GM12874 (cell line): ENCODE measurements around the gene SOCS6.

Experiments used
- CTCF ChIP-seq: IDR thresholded peaks from 2 replicates; pipeline ENCODE4 v1.5.1; 2011; ENCODE audit warnings: low read depth, mild to moderate bottlenecking, control low read depth, low read length, moderate library complexity; ENCODE audit not compliant: insufficient read depth

SOCS6 gene

GRCh38 chr18:70258243-70258642, 30.6 kb upstream of the SOCS6 start:
- no peak for TF ChIP-seq CTCF

DNA sequence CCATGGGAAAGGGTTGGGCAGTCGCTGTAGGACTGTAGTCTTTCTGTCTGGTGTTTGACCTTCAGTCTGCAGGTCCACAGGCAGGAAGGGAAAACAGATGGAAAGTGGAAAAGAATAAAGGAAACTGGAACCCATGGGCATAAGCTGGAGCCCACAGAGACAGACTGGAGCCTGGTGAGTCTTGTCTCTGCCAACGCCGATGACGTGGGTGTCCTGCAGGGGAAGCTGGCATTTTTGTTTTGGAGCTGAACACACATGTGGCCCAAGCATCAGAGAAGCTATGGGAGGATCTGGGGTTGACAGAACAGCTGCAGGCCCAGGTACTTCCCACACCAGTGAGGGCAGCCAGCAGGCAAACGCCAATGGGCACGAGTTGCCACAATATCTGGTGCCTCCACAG, 28.2 kb upstream of the SOCS6 start:
- TF ChIP-seq CTCF, result no peak

GRCh38 chr18:70261141-70261788, 27.6 kb upstream of the SOCS6 start:
- TF ChIP-seq CTCF, result no peak

DNA sequence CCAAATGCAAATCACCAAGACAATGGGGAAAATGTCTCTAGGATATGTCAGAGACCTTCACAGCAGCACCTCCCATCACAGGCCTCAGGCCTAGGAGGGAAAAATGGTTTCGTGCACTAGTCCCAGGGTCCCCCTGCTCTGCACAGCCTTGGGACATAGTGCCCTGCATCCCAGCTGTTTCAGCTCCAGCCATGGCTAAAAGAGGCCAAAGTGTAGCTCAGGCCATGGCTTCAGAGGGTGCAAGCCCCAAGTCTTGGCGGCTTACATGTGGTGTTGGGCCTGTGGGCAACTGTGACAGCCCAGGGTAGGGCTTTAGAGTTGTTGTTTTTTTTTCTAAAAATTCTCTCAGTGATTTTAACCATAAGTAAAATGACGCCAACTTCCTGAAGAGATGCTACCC, 25.5 kb upstream of the SOCS6 start:
- TF ChIP-seq CTCF, result no peak

GRCh38 chr18:70271742-70272141, 17.1 kb upstream of the SOCS6 start:
- no peak for TF ChIP-seq CTCF

DNA sequence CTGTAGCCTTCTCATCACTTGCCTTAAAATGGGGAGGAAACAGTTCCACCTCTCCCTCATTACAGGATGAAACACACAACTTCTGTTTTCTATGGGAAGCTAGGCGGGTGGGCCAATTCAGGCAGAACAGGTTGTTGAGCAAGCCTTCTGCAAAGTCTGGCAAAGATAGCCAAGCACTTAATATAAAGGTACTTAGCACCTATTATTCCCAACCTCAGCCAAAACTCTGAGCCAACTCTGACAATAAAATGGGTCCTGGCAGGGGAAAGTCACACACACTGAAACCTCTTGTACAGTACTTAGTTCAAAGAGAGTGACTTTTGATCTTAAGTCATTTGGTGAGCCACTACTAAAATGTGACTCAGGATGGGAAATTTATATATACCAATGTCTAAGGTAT, 15.8 kb upstream of the SOCS6 start:
- TF ChIP-seq CTCF, result no peak

DNA sequence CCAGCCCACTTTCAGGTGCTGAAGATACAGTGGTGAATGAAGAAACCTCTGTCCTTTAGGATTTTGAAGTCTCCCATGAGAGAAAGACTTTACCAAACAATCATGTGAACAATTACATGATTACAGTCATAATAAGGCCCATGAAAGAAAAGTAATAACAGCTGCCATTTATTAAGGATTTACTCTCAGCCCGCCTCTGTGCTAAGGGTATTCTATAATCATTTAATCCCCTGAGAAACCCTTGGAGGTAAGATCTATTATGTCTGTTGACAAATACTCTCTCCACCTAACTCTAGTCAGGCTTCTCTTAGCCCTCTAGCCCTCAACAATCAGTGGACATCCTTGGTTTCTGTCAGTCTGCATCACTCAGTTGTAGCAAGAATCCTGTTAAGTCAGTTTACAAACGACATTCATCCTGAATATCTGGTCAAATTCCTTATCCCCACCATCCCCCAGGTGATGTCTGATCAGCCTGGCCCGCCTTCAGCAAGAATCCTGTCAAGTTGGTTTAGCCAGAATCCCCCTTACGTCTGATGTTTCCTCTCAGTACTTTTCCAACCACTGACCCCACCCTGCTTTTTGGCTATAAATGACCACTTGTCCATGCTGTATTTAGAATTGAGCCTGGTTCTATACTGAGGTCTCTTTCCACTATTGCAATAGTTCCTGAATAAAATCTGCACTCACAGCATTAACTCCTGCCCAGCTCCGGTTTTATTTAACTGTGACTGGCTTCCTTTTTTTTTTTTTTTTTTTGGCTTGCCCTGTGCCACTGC, 12.2 kb upstream of the SOCS6 start:
- TF ChIP-seq CTCF, result no peak
